Measurements from ENCODE around the gene VPS18.

DNA sequence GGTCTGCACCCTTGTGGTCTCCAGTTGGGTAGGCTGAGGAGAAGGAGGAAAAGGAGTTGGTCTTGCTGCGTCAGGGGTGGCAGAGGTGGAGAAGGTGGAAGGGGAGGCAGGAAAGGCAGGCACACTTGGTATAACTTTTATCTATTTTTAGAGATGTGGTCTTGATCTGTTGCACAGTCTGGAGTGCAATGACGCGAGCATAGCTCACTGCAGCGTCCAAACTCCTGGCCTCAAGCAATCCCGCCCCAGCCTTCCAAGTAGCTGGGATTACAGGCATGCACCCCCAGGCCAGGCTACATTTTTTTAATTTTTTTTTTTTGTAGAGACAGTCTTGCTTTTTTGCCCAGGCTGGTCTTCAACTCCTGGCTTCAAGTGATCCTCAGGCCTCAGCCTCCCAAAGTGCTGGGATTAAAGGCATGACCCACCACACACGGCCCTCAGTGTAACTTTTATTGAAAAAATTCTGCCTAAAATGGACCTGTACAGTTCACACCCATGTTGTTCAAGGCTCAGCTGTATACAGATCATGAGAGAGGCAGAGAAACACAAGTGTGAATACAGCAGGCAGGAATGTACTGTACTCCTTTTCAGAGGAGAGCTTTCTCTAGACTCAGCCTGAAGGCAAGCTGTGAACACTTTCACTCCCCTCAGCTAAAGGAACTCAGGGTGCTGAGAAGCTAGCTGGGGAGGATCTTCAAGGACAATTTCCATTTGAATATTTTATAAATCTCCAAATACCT lies 18.1 kb upstream of the VPS18 start:
- TF ChIP-seq, protein P1, sequence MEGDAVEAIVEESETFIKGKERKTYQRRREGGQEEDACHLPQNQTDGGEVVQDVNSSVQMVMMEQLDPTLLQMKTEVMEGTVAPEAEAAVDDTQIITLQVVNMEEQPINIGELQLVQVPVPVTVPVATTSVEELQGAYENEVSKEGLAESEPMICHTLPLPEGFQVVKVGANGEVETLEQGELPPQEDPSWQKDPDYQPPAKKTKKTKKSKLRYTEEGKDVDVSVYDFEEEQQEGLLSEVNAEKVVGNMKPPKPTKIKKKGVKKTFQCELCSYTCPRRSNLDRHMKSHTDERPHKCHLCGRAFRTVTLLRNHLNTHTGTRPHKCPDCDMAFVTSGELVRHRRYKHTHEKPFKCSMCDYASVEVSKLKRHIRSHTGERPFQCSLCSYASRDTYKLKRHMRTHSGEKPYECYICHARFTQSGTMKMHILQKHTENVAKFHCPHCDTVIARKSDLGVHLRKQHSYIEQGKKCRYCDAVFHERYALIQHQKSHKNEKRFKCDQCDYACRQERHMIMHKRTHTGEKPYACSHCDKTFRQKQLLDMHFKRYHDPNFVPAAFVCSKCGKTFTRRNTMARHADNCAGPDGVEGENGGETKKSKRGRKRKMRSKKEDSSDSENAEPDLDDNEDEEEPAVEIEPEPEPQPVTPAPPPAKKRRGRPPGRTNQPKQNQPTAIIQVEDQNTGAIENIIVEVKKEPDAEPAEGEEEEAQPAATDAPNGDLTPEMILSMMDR (conservative IDR thresholded peaks at IDR 0.05; ENCODE audit: low read depth, low read length) = no peak
- TF ChIP-seq EZH2 (IDR thresholded peaks at IDR 0.05; ENCODE audit: borderline replicate concordance, low read depth, low read length, poor library complexity, severe bottlenecking) = no peak

Measured in A673 (cell line).